Endothelial cell of umbilical vein (primary cell): ENCODE measurements around the gene PHLDB2. TPM values are rescaled to one million over a fixed set of nuclear protein-coding genes. Genes with fewer than 3 reads are reported as not detected.

ENCODE experiments used
- BruUV-seq: library from RNA; stranded (reverse); fragments of 400-500 nt; replicated peaks from 2 replicates; lab custom pipeline; 2021; lab: Mats Ljungman, UMichigan
- CTCF ChIA-PET: fragments of 300-600, 350-600 bp; sonication (Branson Sonifier 250); formaldehyde crosslinking; loops from one replicate; lab custom pipeline; 2021; ENCODE audit warnings: antibody characterized with exemption, inconsistent platforms; lab: Charles Lee
- POLR2A ChIA-PET: fragments of 300-600, 350-600 bp; sonication (Branson Sonifier 250); formaldehyde crosslinking; loops from one replicate; lab custom pipeline; 2021; ENCODE audit warnings: antibody characterized with exemption, inconsistent platforms; lab: Charles Lee
- DNase-seq: peaks from one replicate; pipeline ENCODE4 v3.0.0-alpha.2; 2011; ENCODE audit warnings: low read depth, low spot score
- FAIRE-seq: peaks from 2 replicates; lab custom pipeline; 2011; peaks lifted over from hg19 to GRCh38; lab: Jason Lieb, UNC
- H2AFZ ChIP-seq: 2 replicates; pipeline ENCODE4 v1.6.0; 2012; ENCODE audit warnings: low read depth, low read length, control low read depth, inconsistent platforms
- H3K27ac ChIP-seq: 2 replicates; pipeline ENCODE4 v1.5.1; 2011; ENCODE audit warnings: low read depth, mild to moderate bottlenecking, control low read depth, low read length, moderate library complexity; ENCODE audit not compliant: insufficient read depth
- H3K27me3 ChIP-seq, 2 experiments: 2 replicates each; pipeline versions ENCODE4 v1.6.0 to v1.6.1; 2011; ENCODE audit warnings: low read length in 2 of 2, mixed read lengths in 1 of 2; ENCODE audit not compliant: control insufficient read depth in 2 of 2, insufficient read depth in 2 of 2
- H3K36me3 ChIP-seq, 2 experiments: 2 replicates in 1 of 2; 3 replicates in 1 of 2; pipeline ENCODE4 v1.5.1; 2011; ENCODE audit warnings: low read length in 2 of 2, mild to moderate bottlenecking in 1 of 2, moderate library complexity in 1 of 2; ENCODE audit not compliant: control insufficient read depth in 2 of 2, insufficient read depth in 2 of 2; ENCODE audit errors: extremely low read depth in 1 of 2
- H3K4me1 ChIP-seq: 3 replicates; pipeline ENCODE4 v1.5.1; 2011; ENCODE audit warnings: mild to moderate bottlenecking, low read length; ENCODE audit not compliant: control insufficient read depth, insufficient read depth; ENCODE audit errors: extremely low read depth
- H3K4me2 ChIP-seq: 2 replicates; pipeline ENCODE4 v1.6.1; 2011; ENCODE audit warnings: low read length, control low read depth, mixed read lengths; ENCODE audit not compliant: insufficient read depth
- H3K4me3 ChIP-seq, 3 experiments: fragments of 200-600 bp in 1 of 3; sonication (generic), shearing (Covaris generic) in 1 of 3; replicated peaks in 1 of 3; 2 replicates each; pipeline ENCODE4 v1.5.1; 2011 to 2016; ENCODE audit warnings: control low read depth in 3 of 3, low read length in 3 of 3, mild to moderate bottlenecking in 2 of 3, inconsistent platforms in 1 of 3, low read depth in 1 of 3, moderate library complexity in 1 of 3; ENCODE audit not compliant: insufficient read depth in 1 of 3
- H3K79me2 ChIP-seq: 2 replicates; pipeline ENCODE4 v1.6.0; 2012; ENCODE audit warnings: low read length, inconsistent platforms; ENCODE audit not compliant: control insufficient read depth, insufficient read depth
- H3K9ac ChIP-seq: replicated peaks from 2 replicates; pipeline ENCODE3; 2011; ENCODE audit warnings: low read length, control low read depth; ENCODE audit not compliant: insufficient read depth; ENCODE audit errors: extremely low read depth
- H3K9me1 ChIP-seq: replicated peaks from 3 replicates; pipeline ENCODE4 v1.6.0; 2011; ENCODE audit warnings: mild to moderate bottlenecking, low read length; ENCODE audit not compliant: control insufficient read depth, insufficient read depth; ENCODE audit errors: extremely low read depth
- H3K9me3 ChIP-seq: replicated peaks from 2 replicates; pipeline ENCODE4 v1.5.1; 2012; ENCODE audit warnings: low read length, inconsistent platforms; ENCODE audit not compliant: control insufficient read depth, insufficient read depth
- H4K20me1 ChIP-seq: replicated peaks from 2 replicates; pipeline ENCODE3; 2011; ENCODE audit warnings: mild to moderate bottlenecking, low read length; ENCODE audit not compliant: control insufficient read depth, insufficient read depth; ENCODE audit errors: extremely low read depth
- EZH2 ChIP-seq: IDR thresholded peaks from 2 replicates; pipeline ENCODE4 v1.6.1; 2012; ENCODE audit warnings: borderline replicate concordance, low read depth, mild to moderate bottlenecking, moderate library complexity, low read length, inconsistent platforms; ENCODE audit not compliant: severe bottlenecking
- FOS ChIP-seq: IDR thresholded peaks from 2 replicates; pipeline ENCODE4 v1.6.1; 2011; ENCODE audit warnings: mild to moderate bottlenecking, low read length, moderate library complexity, borderline replicate concordance; ENCODE audit not compliant: insufficient read depth
- GATA2 ChIP-seq: IDR thresholded peaks from 2 replicates; pipeline ENCODE4 v1.7.0; 2011; ENCODE audit warnings: low read depth, mild to moderate bottlenecking, moderate library complexity, mixed read lengths, low read length; ENCODE audit not compliant: insufficient read length, insufficient read depth
- JUN ChIP-seq: IDR thresholded peaks from 2 replicates; pipeline ENCODE4 v1.6.1; 2011; ENCODE audit warnings: borderline replicate concordance, low read depth; ENCODE audit not compliant: insufficient read length, insufficient read depth
- MAX ChIP-seq: IDR thresholded peaks from 2 replicates; pipeline ENCODE4 v1.6.1; 2011; ENCODE audit not compliant: insufficient read depth, insufficient read length
- MYC ChIP-seq: IDR thresholded peaks from one replicate; pipeline ENCODE4 v1.6.1; 2011; ENCODE audit warnings: mild to moderate bottlenecking, low read depth, low read length
- POLR2A ChIP-seq: IDR thresholded peaks from 2 replicates; pipeline ENCODE4 v1.6.1; 2012; ENCODE audit warnings: low read depth, mild to moderate bottlenecking, control low read depth, low read length
- POLR2AphosphoS5 ChIP-seq: IDR thresholded peaks from 2 replicates; pipeline ENCODE4 v1.6.1; 2012; ENCODE audit warnings: low read depth, mild to moderate bottlenecking, control low read depth, low read length, moderate library complexity; ENCODE audit not compliant: insufficient read depth
- dilution Hi-C: fragments of 300-500 bp; cut with MboI; formaldehyde crosslinking; loops from one replicate; pipeline ENCODE4 v1.15.0; 2019; ENCODE audit warnings: low sequenced_read_pairs; ENCODE audit not compliant: extremely low pct_ligation_motif_present
- intact Hi-C: fragments of 100-400 bp; cut with micrococcal nuclease; formaldehyde crosslinking; loops from one replicate; pipeline ENCODE4 v1.10.0; 2022
- polyA plus RNA-seq, 4 experiments: library from polyadenylated mRNA; depleted of rRNA in 3 of 4; stranded (reverse) in 3 of 4; unstranded in 1 of 4; fragments of >200 nt; gene quantifications; 2 replicates each; pipeline versions ENCODE4 v1.2.1 to v1.2.3, GENCODE V29; 2011 to 2012; ENCODE audit warnings: missing spikeins in 1 of 4
- total RNA-seq: library from RNA; stranded (reverse); gene quantifications from 2 replicates; pipeline ENCODE4 v1.2.3, GENCODE V29; 2021
- TF ChIP-seq, protein P1 (sequence below), 2 donors: IDR thresholded peaks; 1 replicate in 1 of 2; 2 replicates in 1 of 2; pipeline ENCODE4 v1.5.1; 2011; ENCODE audit warnings: low read length in 2 of 2, mild to moderate bottlenecking in 2 of 2, moderate library complexity in 2 of 2, control low read depth in 1 of 2, inconsistent platforms in 1 of 2, low read depth in 1 of 2; ENCODE audit not compliant: insufficient read depth in 1 of 2; ENCODE audit errors: extremely low read depth in 1 of 2

The PHLDB2 gene
- total and polyA plus RNA-seq, 2 donors (not counting 3 experiments of a cell fraction or from before 2014, with no cell fraction given): 22.4 to 104 TPM

DNA sequence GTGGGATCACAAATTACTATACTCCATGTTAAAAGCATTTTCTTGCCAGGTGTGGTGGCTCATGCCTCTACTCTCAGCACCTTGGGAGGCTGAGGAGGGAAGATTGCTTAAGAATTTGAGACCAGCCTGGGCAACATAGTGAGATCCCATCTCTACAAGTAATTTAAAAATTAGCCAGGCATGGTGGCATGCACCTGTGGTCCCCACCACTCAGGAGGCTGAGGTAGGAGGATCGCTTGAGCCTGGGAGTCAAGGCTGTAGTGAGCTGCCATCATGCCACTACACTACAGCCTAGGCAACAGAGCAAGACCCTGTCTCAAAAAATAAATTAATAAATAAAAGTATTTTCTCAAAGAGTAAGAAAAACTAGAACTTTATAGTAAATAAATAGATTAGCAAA is 96.8 kb downstream of the PHLDB2 start:
- H3K9me1 ChIP-seq: no peaks in the 10 kb centered on the region
- intact Hi-C loops (no loop called here), dilution Hi-C loops (no loop called here)
- H3K4me3 ChIP-seq: no peak overlapping the region
- ChIA-PET POLR2A (interaction anchor here (1.8 kb wide), 1 partner anchor 23 kb away, joined by 6 read pairs; the partner anchor contains the start of gene ABHD10), CTCF (interaction anchor here (1.0 to 4.4 kb wide), 3 partner anchors 11 to 239 kb away, joined by 3 to 26 read pairs (median 20); no protein-coding TSS in a partner anchor)
- H3K27ac ChIP-seq: no peak overlapping the region
- H3K4me1 ChIP-seq: peaks cover 28% of the 10 kb centered on the region
- H3K79me2 ChIP-seq: no peaks in the 10 kb centered on the region
- DNase-seq (no peak), FAIRE-seq (no peak)
- no peak for TF ChIP-seq FOS
- no peak for TF ChIP-seq MYC
- H3K27me3 ChIP-seq: no peaks in the 10 kb centered on the region
- H2AFZ ChIP-seq: no peak overlapping the region
- no peaks in the 10 kb centered on the region for H4K20me1 ChIP-seq
- no peak overlapping the region for H3K9ac ChIP-seq
- BruUV-seq: no TSS peak
- H3K9me3 ChIP-seq: no peaks in the 10 kb centered on the region
- peaks cover 3 to 12% of the 10 kb centered on the region in 2 experiments for H3K36me3 ChIP-seq
- no peak overlapping the region for H3K4me2 ChIP-seq

DNA sequence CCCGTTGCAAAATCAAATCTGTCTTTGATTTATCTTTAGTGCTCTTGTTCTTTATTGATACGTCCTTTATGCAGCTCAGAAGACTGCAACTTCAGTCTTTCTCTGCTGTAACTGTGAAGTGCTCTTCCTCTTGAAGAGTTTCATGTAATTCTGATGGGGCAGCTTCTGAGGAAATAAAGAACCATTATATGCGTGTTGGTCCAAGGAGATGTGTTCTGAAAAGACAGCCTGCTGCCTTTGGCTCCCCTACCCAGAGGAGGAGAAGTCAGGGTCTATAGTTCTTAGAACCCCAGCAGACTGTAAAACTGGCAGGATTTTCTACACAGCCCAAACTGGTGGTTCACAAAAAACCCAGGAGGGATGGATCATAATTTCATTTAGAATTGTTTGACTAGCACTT is 97.4 kb downstream of the PHLDB2 start:
- H3K4me3 ChIP-seq: no peak overlapping the region
- H3K79me2 ChIP-seq: no peaks in the 10 kb centered on the region
- H3K4me2 ChIP-seq: no peak overlapping the region
- BruUV-seq: TSS peak; percentile 94
- peaks cover 28% of the 10 kb centered on the region for H3K4me1 ChIP-seq
- peak overlapping the region; percentile 24 for H3K9ac ChIP-seq
- peak overlapping the region; percentile 51 for H3K27ac ChIP-seq
- no peaks in the 10 kb centered on the region for H3K27me3 ChIP-seq
- POLR2A ChIA-PET: interaction anchor here (1.7 to 1.8 kb wide), 2 partner anchors 22 to 39 kb away, joined by 5 to 6 read pairs; partner anchors contain the start of gene ABHD10
- intact Hi-C loops: no loop called here
- H2AFZ ChIP-seq: no peak overlapping the region
- H3K9me3 ChIP-seq: no peaks in the 10 kb centered on the region
- FAIRE-seq (no peak), DNase-seq (no peak)
- no peaks in the 10 kb centered on the region for H3K9me1 ChIP-seq
- no peaks in the 10 kb centered on the region for H4K20me1 ChIP-seq
- H3K36me3 ChIP-seq: peaks cover 3 to 12% of the 10 kb centered on the region in 2 experiments
- CTCF ChIA-PET: interaction anchor here (0.9 to 4.4 kb wide), 10 partner anchors 10 to 287 kb away, joined by 3 to 26 read pairs (median 4); no protein-coding TSS in a partner anchor
- TF ChIP-seq EZH2 (no peak), POLR2A (no peak), GATA2 (no peak), MAX (no peak), MYC (no peak), JUN (no peak), POLR2AphosphoS5 (no peak), FOS (no peak)
- TF ChIP-seq, protein P1, sequence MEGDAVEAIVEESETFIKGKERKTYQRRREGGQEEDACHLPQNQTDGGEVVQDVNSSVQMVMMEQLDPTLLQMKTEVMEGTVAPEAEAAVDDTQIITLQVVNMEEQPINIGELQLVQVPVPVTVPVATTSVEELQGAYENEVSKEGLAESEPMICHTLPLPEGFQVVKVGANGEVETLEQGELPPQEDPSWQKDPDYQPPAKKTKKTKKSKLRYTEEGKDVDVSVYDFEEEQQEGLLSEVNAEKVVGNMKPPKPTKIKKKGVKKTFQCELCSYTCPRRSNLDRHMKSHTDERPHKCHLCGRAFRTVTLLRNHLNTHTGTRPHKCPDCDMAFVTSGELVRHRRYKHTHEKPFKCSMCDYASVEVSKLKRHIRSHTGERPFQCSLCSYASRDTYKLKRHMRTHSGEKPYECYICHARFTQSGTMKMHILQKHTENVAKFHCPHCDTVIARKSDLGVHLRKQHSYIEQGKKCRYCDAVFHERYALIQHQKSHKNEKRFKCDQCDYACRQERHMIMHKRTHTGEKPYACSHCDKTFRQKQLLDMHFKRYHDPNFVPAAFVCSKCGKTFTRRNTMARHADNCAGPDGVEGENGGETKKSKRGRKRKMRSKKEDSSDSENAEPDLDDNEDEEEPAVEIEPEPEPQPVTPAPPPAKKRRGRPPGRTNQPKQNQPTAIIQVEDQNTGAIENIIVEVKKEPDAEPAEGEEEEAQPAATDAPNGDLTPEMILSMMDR (IDR thresholded peaks at IDR 0.05; ENCODE audit: extremely low read depth in 1 of 2, insufficient read depth in 1 of 2, low read depth in 1 of 2, low read length in 2 of 2): no peak
- dilution Hi-C loops: no loop called here
